ENCODE measurements around the gene LAMA2. TPM values are rescaled to one million over a fixed set of nuclear protein-coding genes. Genes with fewer than 3 reads are reported as not detected.

The LAMA2 gene
- total and polyA plus RNA-seq, 2 experiments from 2014 or later = 0.91 to 6.4 TPM

DNA sequence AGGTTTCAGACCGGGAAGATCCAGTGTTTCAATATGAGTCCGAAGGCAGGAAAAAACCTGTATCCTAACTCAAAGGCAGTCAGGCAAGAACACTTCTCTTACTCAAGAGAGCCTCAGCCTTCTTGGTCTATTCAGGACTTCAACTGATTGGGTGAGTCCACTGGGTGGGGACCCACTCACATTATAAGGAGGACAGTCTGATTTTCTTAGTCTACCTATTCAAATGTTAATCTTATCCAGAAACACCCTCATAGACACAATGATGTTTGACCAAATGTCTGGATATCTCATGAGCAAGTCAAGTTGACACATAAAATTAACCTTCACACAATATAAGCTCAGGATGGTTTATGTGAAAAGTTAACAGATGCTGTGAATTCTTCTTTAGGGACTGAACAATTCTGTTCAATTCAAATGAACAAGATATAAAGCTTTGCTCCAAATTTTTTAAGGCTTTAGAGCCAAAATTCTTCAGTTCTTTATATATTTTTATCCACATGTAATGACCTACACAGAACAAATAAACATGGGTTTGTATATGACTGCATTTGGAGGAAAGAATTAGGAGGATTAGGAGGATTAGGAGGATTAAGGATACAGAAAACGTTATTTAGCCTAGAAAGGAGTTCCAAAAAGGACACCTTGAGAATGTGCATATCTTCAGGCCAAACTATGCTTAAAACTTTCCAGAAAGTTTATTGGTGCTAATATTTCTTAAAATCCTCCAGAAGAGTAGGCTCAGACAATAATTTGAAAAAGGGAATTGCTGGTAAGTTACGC is 35.3 kb upstream of the LAMA2 start:
- no peaks in the 10 kb centered on the region for H3K9me3 Mint-ChIP-seq
- H3K27me3 Mint-ChIP-seq (ENCODE audit: insufficient read depth, low read depth, poor library complexity) = no peaks in the 10 kb centered on the region
- Histone ChIP-seq H3K4me2 (no peak overlapping the region), H3F3A (replicated peaks; ENCODE audit: low read depth) (no peaks in the 10 kb centered on the region), H3K9me2 (ENCODE audit: insufficient read depth) (peaks cover 4% of the 10 kb centered on the region; the same call in 1 of the 2 replicates), H2AFZ (no peak overlapping the region), H3K27me3 (ENCODE audit: insufficient read depth) (no peaks in the 10 kb centered on the region), H4K20me1 (replicated peaks; ENCODE audit: insufficient read depth) (no peaks in the 10 kb centered on the region), H3K4me1 (ENCODE audit: insufficient read depth) (peaks cover 15% of the 10 kb centered on the region; the same call in 1 of the 2 replicates), H3K36me3 (ENCODE audit: insufficient read depth) (no peaks in the 10 kb centered on the region), H3K4me3 (no peak overlapping the region), H3K27ac (ENCODE audit: low read depth) (no peak overlapping the region), H3K79me2 (replicated peaks; ENCODE audit: insufficient read depth) (no peaks in the 10 kb centered on the region)
- no peak overlapping the region for H3K27ac Mint-ChIP-seq
- TF ChIP-seq EZH2phosphoT487 (IDR thresholded peaks at IDR 0.05; ENCODE audit: unreplicated experiment) = no peak
- TF ChIP-seq, protein P1, sequence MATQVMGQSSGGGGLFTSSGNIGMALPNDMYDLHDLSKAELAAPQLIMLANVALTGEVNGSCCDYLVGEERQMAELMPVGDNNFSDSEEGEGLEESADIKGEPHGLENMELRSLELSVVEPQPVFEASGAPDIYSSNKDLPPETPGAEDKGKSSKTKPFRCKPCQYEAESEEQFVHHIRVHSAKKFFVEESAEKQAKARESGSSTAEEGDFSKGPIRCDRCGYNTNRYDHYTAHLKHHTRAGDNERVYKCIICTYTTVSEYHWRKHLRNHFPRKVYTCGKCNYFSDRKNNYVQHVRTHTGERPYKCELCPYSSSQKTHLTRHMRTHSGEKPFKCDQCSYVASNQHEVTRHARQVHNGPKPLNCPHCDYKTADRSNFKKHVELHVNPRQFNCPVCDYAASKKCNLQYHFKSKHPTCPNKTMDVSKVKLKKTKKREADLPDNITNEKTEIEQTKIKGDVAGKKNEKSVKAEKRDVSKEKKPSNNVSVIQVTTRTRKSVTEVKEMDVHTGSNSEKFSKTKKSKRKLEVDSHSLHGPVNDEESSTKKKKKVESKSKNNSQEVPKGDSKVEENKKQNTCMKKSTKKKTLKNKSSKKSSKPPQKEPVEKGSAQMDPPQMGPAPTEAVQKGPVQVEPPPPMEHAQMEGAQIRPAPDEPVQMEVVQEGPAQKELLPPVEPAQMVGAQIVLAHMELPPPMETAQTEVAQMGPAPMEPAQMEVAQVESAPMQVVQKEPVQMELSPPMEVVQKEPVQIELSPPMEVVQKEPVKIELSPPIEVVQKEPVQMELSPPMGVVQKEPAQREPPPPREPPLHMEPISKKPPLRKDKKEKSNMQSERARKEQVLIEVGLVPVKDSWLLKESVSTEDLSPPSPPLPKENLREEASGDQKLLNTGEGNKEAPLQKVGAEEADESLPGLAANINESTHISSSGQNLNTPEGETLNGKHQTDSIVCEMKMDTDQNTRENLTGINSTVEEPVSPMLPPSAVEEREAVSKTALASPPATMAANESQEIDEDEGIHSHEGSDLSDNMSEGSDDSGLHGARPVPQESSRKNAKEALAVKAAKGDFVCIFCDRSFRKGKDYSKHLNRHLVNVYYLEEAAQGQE (IDR thresholded peaks at IDR 0.05; ENCODE audit: unreplicated experiment) = no peak
- TF ChIP-seq EZH2 (IDR thresholded peaks at IDR 0.05; ENCODE audit: low read depth, unreplicated experiment) = no peak
- no peak for TF ChIP-seq NANOG (IDR thresholded peaks at IDR 0.05; ENCODE audit: borderline replicate concordance)
- no peak overlapping the region for H3K4me3 Mint-ChIP-seq
- ATAC-seq = no peak
- no peak for DNase-seq (ENCODE audit: low spot score)
- H3K36me3 Mint-ChIP-seq (ENCODE audit: low read depth) = no peaks in the 10 kb centered on the region
- peaks cover 10% of the 10 kb centered on the region for H3K4me1 Mint-ChIP-seq

DNA sequence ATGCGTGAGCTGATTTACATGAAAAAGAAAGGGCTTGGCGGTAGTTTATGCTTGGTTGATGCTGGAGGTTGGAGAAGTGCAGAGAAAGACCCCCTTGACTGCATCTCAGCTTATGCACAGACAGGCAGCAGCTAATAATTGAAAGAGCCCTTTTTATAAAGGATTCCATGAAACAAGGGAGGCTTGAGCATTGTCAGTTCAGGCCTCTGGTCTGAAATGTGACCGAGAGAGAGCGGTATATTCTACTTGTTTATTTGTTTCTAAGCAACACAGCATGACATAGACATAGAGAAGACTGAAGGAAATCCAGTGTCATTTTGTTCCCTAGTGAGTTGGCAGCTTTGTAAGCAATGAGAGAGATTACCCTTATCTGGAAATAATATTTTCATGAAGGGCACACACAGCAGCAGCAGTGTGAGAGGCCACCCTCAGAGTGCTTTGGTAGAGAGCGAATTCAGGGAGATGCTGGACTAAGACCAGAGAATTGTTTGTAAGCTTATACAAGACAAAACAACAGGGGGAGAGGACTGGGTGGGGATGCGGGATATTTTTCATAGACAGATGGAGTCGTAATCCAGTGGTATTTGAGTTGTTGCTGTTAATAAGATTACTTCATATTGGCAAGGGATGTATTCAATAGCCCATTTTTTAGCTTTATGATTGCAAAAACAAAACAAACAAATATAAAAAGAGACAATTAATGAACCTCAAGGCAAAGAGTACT is 34.6 kb upstream of the LAMA2 start:
- no peaks in the 10 kb centered on the region for H3K36me3 ChIP-seq (ENCODE audit: insufficient read depth)
- ATAC-seq = peak; percentile 39; the same call in 2 of the 3 replicates
- H3K4me2 ChIP-seq = 0 out of 2 replicates have a peak overlapping the region, but pooled peaks have one; percentile 10
- Mint-ChIP-seq H3K36me3 (ENCODE audit: low read depth) (no peaks in the 10 kb centered on the region), H3K27me3 (ENCODE audit: insufficient read depth, low read depth, poor library complexity) (no peaks in the 10 kb centered on the region), H3K9me3 (no peaks in the 10 kb centered on the region), H3K4me1 (peaks cover 10% of the 10 kb centered on the region), H3K27ac (no peak overlapping the region), H3K4me3 (no peak overlapping the region)
- H3K27me3 ChIP-seq (ENCODE audit: insufficient read depth) = no peaks in the 10 kb centered on the region
- no peaks in the 10 kb centered on the region for H3F3A ChIP-seq (replicated peaks; ENCODE audit: low read depth)
- H3K79me2 ChIP-seq (replicated peaks; ENCODE audit: insufficient read depth) = no peaks in the 10 kb centered on the region
- H3K9me2 ChIP-seq (ENCODE audit: insufficient read depth) = peaks cover 4% of the 10 kb centered on the region; the same call in 1 of the 2 replicates
- H3K4me3 ChIP-seq = no peak overlapping the region
- TF ChIP-seq JUNB (IDR thresholded peaks at IDR 0.05; ENCODE audit: unreplicated experiment) = no peak
- peak; percentile 26 for DNase-seq (ENCODE audit: low spot score)
- no peak overlapping the region for H2AFZ ChIP-seq
- H3K4me1 ChIP-seq (ENCODE audit: insufficient read depth) = peaks cover 15% of the 10 kb centered on the region; the same call in 1 of the 2 replicates
- H4K20me1 ChIP-seq (replicated peaks; ENCODE audit: insufficient read depth) = no peaks in the 10 kb centered on the region
- no peak overlapping the region for H3K27ac ChIP-seq (ENCODE audit: low read depth)
